Measurements from ENCODE around the gene WASHC4.

WASHC4 gene

GRCh38 chr12:105189293-105189692 is 81.8 kb downstream of the WASHC4 start:
- in situ Hi-C loops (cut with MboI; ENCODE audit: low sequenced_read_pairs, unreplicated experiment) = no loop called here
- TF ChIP-seq CTCF (IDR thresholded peaks at IDR 0.05; ENCODE audit: borderline replicate concordance, control extremely low read depth, extremely low read depth, insufficient read depth, missing control alignments) = no peak
- no peak for DNase-seq (ENCODE audit: low spot score)

- in situ Hi-C loops (cut with MboI; ENCODE audit: low sequenced_read_pairs, unreplicated experiment) = no loop called here
- TF ChIP-seq CTCF (IDR thresholded peaks at IDR 0.05; ENCODE audit: borderline replicate concordance, control extremely low read depth, extremely low read depth, insufficient read depth, missing control alignments) = no peak
- no peak for DNase-seq (ENCODE audit: low spot score)
These were observed 83.0 kb downstream of the WASHC4 start for GRCh38 chr12:105190530-105190929.

GRCh38 chr12:105192624-105193225 is 85.2 kb downstream of the WASHC4 start:
- TF ChIP-seq CTCF (IDR thresholded peaks at IDR 0.05; ENCODE audit: borderline replicate concordance, control extremely low read depth, extremely low read depth, insufficient read depth, missing control alignments) = no peak
- in situ Hi-C loops (cut with MboI; ENCODE audit: low sequenced_read_pairs, unreplicated experiment) = no loop called here
- DNase-seq (ENCODE audit: low spot score) = no peak

GRCh38 chr12:105194947-105195346 is 87.4 kb downstream of the WASHC4 start:
- in situ Hi-C loops (cut with MboI; ENCODE audit: low sequenced_read_pairs, unreplicated experiment) = no loop called here
- TF ChIP-seq CTCF (IDR thresholded peaks at IDR 0.05; ENCODE audit: borderline replicate concordance, control extremely low read depth, extremely low read depth, insufficient read depth, missing control alignments) = no peak
- no peak for DNase-seq (ENCODE audit: low spot score)

- no peak for DNase-seq (ENCODE audit: low spot score)
- no peak for TF ChIP-seq CTCF (IDR thresholded peaks at IDR 0.05; ENCODE audit: borderline replicate concordance, control extremely low read depth, extremely low read depth, insufficient read depth, missing control alignments)
- in situ Hi-C loops (cut with MboI; ENCODE audit: low sequenced_read_pairs, unreplicated experiment) = no loop called here
These were observed 88.6 kb downstream of the WASHC4 start for GRCh38 chr12:105196090-105196489.

- in situ Hi-C loops (cut with MboI; ENCODE audit: low sequenced_read_pairs, unreplicated experiment) = no loop called here
- DNase-seq (ENCODE audit: low spot score) = no peak
- TF ChIP-seq CTCF (IDR thresholded peaks at IDR 0.05; ENCODE audit: borderline replicate concordance, control extremely low read depth, extremely low read depth, insufficient read depth, missing control alignments) = no peak
These were observed 91.4 kb downstream of the WASHC4 start for GRCh38 chr12:105198961-105199360.
